H1 (cell line): ENCODE measurements around the gene PIAS2. TPM values are rescaled to one million over a fixed set of nuclear protein-coding genes. Genes with fewer than 3 reads are reported as not detected.
A peak's percentile ranks its signal among the peaks of the same experiment; 100 is the strongest.

ENCODE experiments used
- CTCF ChIA-PET: fragments of 300-600 bp; sonication (Branson Sonifier 250); formaldehyde crosslinking; loops from one replicate; lab custom pipeline; 2021; ENCODE audit not compliant: partially characterized antibody; lab: Charles Lee
- POLR2A ChIA-PET: fragments of 300-600 bp; sonication (Branson Sonifier 250); formaldehyde crosslinking; loops from one replicate; lab custom pipeline; 2021; ENCODE audit warnings: inconsistent platforms; ENCODE audit not compliant: partially characterized antibody; lab: Charles Lee
- DNase-seq, 2 experiments: peaks; one replicate each; pipeline versions ENCODE4 v3.0.0 to v3.0.0-alpha.2; 2010 to 2022; ENCODE audit warnings: low spot score in 2 of 2, low read depth in 1 of 2, mixed read lengths in 1 of 2
- FAIRE-seq: peaks from 2 replicates; lab custom pipeline; 2011; peaks lifted over from hg19 to GRCh38; lab: Jason Lieb, UNC
- H2AFZ ChIP-seq: 2 replicates; pipeline ENCODE4 v1.8.1; 2012; ENCODE audit warnings: low read length, inconsistent platforms
- H2AK5ac ChIP-seq: 2 replicates; pipeline ENCODE4 v1.6.1; 2013; ENCODE audit warnings: low read depth, low read length
- H2BK120ac ChIP-seq: replicated peaks from 2 replicates; pipeline ENCODE3; 2013; ENCODE audit warnings: low read depth, low read length, inconsistent platforms
- H2BK12ac ChIP-seq: 2 replicates; pipeline ENCODE4 v1.6.1; 2013; ENCODE audit warnings: low read depth, low read length
- H2BK15ac ChIP-seq: 2 replicates; pipeline ENCODE4 v1.6.1; 2013; ENCODE audit warnings: low read length
- H2BK20ac ChIP-seq: 2 replicates; pipeline ENCODE4 v1.6.1; 2013; ENCODE audit warnings: low read length
- H2BK5ac ChIP-seq: 2 replicates; pipeline ENCODE4 v1.6.1; 2013; ENCODE audit warnings: low read depth, low read length
- H3K14ac ChIP-seq: 2 replicates; pipeline ENCODE4 v1.6.1; 2013; ENCODE audit warnings: inconsistent platforms; ENCODE audit not compliant: insufficient read length
- H3K18ac ChIP-seq: 2 replicates; pipeline ENCODE4 v1.6.1; 2013; ENCODE audit warnings: low read length; ENCODE audit errors: extremely low read depth
- H3K23ac ChIP-seq: 2 replicates; pipeline ENCODE4 v1.6.1; 2013; ENCODE audit warnings: inconsistent platforms; ENCODE audit not compliant: insufficient read length
- H3K23me2 ChIP-seq: 2 replicates; pipeline ENCODE4 v1.6.1; 2013; ENCODE audit warnings: low read depth, low read length
- H3K27ac ChIP-seq: 2 replicates; pipeline ENCODE4 v1.6.1; 2011; ENCODE audit warnings: low read depth, low read length, inconsistent platforms
- H3K27me3 ChIP-seq, 4 experiments: replicated peaks in 1 of 4; 1 replicate in 1 of 4; 2 replicates in 3 of 4; pipeline versions ENCODE4 v1.6.1 to v1.8.1; 2011 to 2013; ENCODE audit warnings: low read length in 3 of 4, mild to moderate bottlenecking in 3 of 4, inconsistent platforms in 2 of 4, mixed read lengths in 2 of 4, moderate library complexity in 1 of 4; ENCODE audit not compliant: control insufficient read depth in 3 of 4, insufficient read depth in 3 of 4; ENCODE audit errors: extremely low read depth in 1 of 4
- H3K36me3 ChIP-seq, 4 experiments: 2 replicates each; pipeline versions ENCODE4 v1.6.1 to v1.8.1; 2011 to 2013; ENCODE audit warnings: mild to moderate bottlenecking in 4 of 4, low read length in 3 of 4, moderate library complexity in 2 of 4, control low read depth in 1 of 4, inconsistent platforms in 1 of 4; ENCODE audit not compliant: insufficient read depth in 4 of 4, control insufficient read depth in 2 of 4
- H3K4ac ChIP-seq: replicated peaks from 2 replicates; pipeline ENCODE3; 2013; ENCODE audit warnings: low read length, low read depth, mixed read lengths, inconsistent platforms; ENCODE audit not compliant: insufficient read length
- H3K4me1 ChIP-seq, 4 experiments: replicated peaks in 1 of 4; 1 replicate in 1 of 4; 2 replicates in 3 of 4; pipeline versions ENCODE4 v1.6.1 to v1.8.1; 2011 to 2013; ENCODE audit warnings: low read length in 3 of 4, inconsistent platforms in 2 of 4, mixed read lengths in 1 of 4; ENCODE audit not compliant: insufficient read depth in 4 of 4, control insufficient read depth in 3 of 4
- H3K4me2 ChIP-seq, 2 experiments: 2 replicates each; pipeline versions ENCODE4 v1.6.1 to v1.8.1; 2011 to 2013; ENCODE audit warnings: low read depth in 2 of 2, low read length in 2 of 2, control low read depth in 1 of 2, inconsistent platforms in 1 of 2, mild to moderate bottlenecking in 1 of 2; ENCODE audit not compliant: insufficient read depth in 1 of 2
- H3K4me3 ChIP-seq, 4 experiments: fragments of 200-600, 300-600 bp in 1 of 4; sonication (generic), shearing (Covaris generic), sonication (Bioruptor Twin) in 1 of 4; 2 replicates each; pipeline versions ENCODE4 v1.5.1 to v1.8.1; 2011 to 2016; ENCODE audit warnings: low read length in 4 of 4, low read depth in 3 of 4, control low read depth in 2 of 4, inconsistent platforms in 2 of 4, mild to moderate bottlenecking in 2 of 4, mixed read lengths in 1 of 4, moderate library complexity in 1 of 4; ENCODE audit not compliant: insufficient read depth in 2 of 4; ENCODE audit errors: extremely low read depth in 1 of 4
- H3K56ac ChIP-seq: replicated peaks from 2 replicates; pipeline ENCODE3; 2013; ENCODE audit warnings: low read depth, mild to moderate bottlenecking, mixed read lengths, low read length, inconsistent platforms; ENCODE audit not compliant: insufficient read length
- H3K79me1 ChIP-seq: 2 replicates; pipeline ENCODE4 v1.6.1; 2013; ENCODE audit warnings: low read depth, low read length, control low read depth
- H3K79me2 ChIP-seq, 2 experiments: 2 replicates each; pipeline versions ENCODE4 v1.6.1 to v1.8.1; 2012 to 2013; ENCODE audit warnings: low read length in 2 of 2, mild to moderate bottlenecking in 2 of 2, inconsistent platforms in 1 of 2; ENCODE audit not compliant: insufficient read depth in 2 of 2, control insufficient read depth in 1 of 2
- H3K9ac ChIP-seq, 4 experiments: replicated peaks in 1 of 4; 1 replicate in 1 of 4; 2 replicates in 3 of 4; pipeline versions ENCODE4 v1.6.1 to v1.8.1; 2011 to 2013; ENCODE audit warnings: low read depth in 3 of 4, low read length in 3 of 4, control low read depth in 2 of 4, mild to moderate bottlenecking in 2 of 4, moderate library complexity in 2 of 4, inconsistent platforms in 1 of 4; ENCODE audit errors: extremely low read depth in 1 of 4
- H3K9me3 ChIP-seq, 2 experiments: 2 replicates each; pipeline versions ENCODE4 v1.6.1 to v1.8.1; 2012 to 2013; ENCODE audit warnings: mild to moderate bottlenecking in 2 of 2, moderate library complexity in 2 of 2, control low read depth in 1 of 2, inconsistent platforms in 1 of 2, low read depth in 1 of 2, low read length in 1 of 2, mixed read lengths in 1 of 2; ENCODE audit not compliant: insufficient read depth in 2 of 2
- H4K20me1 ChIP-seq, 2 experiments: replicated peaks in 1 of 2; 2 replicates each; pipeline versions ENCODE3 to v1.8.1; 2011 to 2013; ENCODE audit warnings: inconsistent platforms in 2 of 2, low read length in 2 of 2, mild to moderate bottlenecking in 1 of 2; ENCODE audit not compliant: insufficient read depth in 2 of 2, control insufficient read depth in 1 of 2
- H4K5ac ChIP-seq: 2 replicates; pipeline ENCODE4 v1.6.1; 2013; ENCODE audit warnings: low read length, low read depth, mixed read lengths, inconsistent platforms; ENCODE audit not compliant: insufficient read length
- H4K8ac ChIP-seq: 2 replicates; pipeline ENCODE4 v1.8.0; 2013; ENCODE audit warnings: mild to moderate bottlenecking, moderate library complexity, low read length, inconsistent platforms; ENCODE audit not compliant: insufficient read depth; ENCODE audit errors: extremely low read depth
- H4K91ac ChIP-seq: replicated peaks from 2 replicates; pipeline ENCODE3; 2013; ENCODE audit warnings: low read length, mixed read lengths, inconsistent platforms; ENCODE audit not compliant: insufficient read length
- ASH2L ChIP-seq: fragments of 200-600, 300-600 bp; sonication (generic); IDR thresholded peaks from one replicate; pipeline ENCODE4 v1.7.1; 2017; ENCODE audit warnings: low read length
- BACH1 ChIP-seq: IDR thresholded peaks from 2 replicates; pipeline ENCODE4 v1.6.1; 2012; ENCODE audit warnings: low read length, improper control_type of control experiment
- EZH2 ChIP-seq: fragments of 200-600 bp; sonication (generic); IDR thresholded peaks from 2 replicates; pipeline ENCODE4 v1.7.1; 2012; ENCODE audit warnings: low read depth, mild to moderate bottlenecking, moderate library complexity, low read length, inconsistent platforms; ENCODE audit not compliant: severe bottlenecking
- HDAC2 ChIP-seq, 2 experiments: fragments of 300-600 bp in 1 of 2; sonication (generic) in 1 of 2; IDR thresholded peaks; 2 replicates each; pipeline ENCODE4 v1.6.1; 2011 to 2012; ENCODE audit warnings: low read depth in 2 of 2, low read length in 2 of 2, mild to moderate bottlenecking in 2 of 2, moderate library complexity in 2 of 2, borderline replicate concordance in 1 of 2, inconsistent platforms in 1 of 2
- KDM4A ChIP-seq: IDR thresholded peaks from one replicate; pipeline ENCODE4 v1.7.1; 2012; ENCODE audit warnings: low read depth, mild to moderate bottlenecking, moderate library complexity, low read length, inconsistent platforms; ENCODE audit not compliant: severe bottlenecking
- MAFK ChIP-seq: IDR thresholded peaks from 2 replicates; pipeline ENCODE4 v1.6.1; 2012; ENCODE audit warnings: low read depth, mild to moderate bottlenecking, improper control_type of control experiment, low read length
- MAX ChIP-seq: IDR thresholded peaks from 2 replicates; pipeline ENCODE4 v1.6.1; 2012; ENCODE audit warnings: inconsistent platforms
- SRF ChIP-seq: IDR thresholded peaks from 2 replicates; pipeline ENCODE4 v1.6.1; 2011; ENCODE audit warnings: mild to moderate bottlenecking, low read depth, low read length, moderate library complexity
- WGBS, 2 experiments: shearing (Covaris generic) in 1 of 2; methylation state at CpG; one replicate each; pipeline versions ENCODE4 v1.1.6 to v1.1.7; 2013 to 2015; ENCODE audit warnings: low lambda C conversion rate in 2 of 2, mixed read lengths in 2 of 2, inconsistent platforms in 1 of 2, low coverage in 1 of 2, missing lambda C conversion rate in 1 of 2; ENCODE audit not compliant: insufficient replicate concordance in 2 of 2, insufficient coverage in 1 of 2, insufficient read length in 1 of 2; ENCODE audit errors: extremely low coverage in 1 of 2, missing lambda C conversion rate in 1 of 2; 5-methylcytosine and 5-hydroxymethylcytosine counted together
- polyA plus RNA-seq, 7 experiments: library from polyadenylated mRNA; depleted of rRNA in 3 of 7; stranded (reverse) in 5 of 7; unstranded in 2 of 7; fragments of >200 nt in 5 of 7; fragments of 200-250 nt in 2 of 7; gene quantifications; 1 replicate in 5 of 7; 2 replicates in 1 of 7; 4 replicates in 1 of 7; pipeline versions ENCODE4 v1.2.1 to v1.2.3, GENCODE V29; 2011 to 2013; ENCODE audit warnings: missing spikeins in 2 of 7, mixed read lengths in 2 of 7
- total RNA-seq: library from RNA; stranded (reverse); fragmentation: NEBNext Ultra II Directional; extraction: Animal tissue kit (Norgen Biotek cat#: 25700); gene quantifications from 2 replicates; pipeline ENCODE4 v1.2.1, GENCODE V29; 2021

PIAS2 gene
- total and polyA plus RNA-seq, 2 of the 8 experiments (the other 6 are each of a cell fraction or from before 2014, with no cell fraction given): 20.1 to 53.9 TPM

- Histone ChIP-seq H3K14ac (no peak overlapping the region), H2BK12ac (peak overlapping the region; percentile 87; the same call in 1 of the 2 replicates), H2AFZ (no peak overlapping the region), H2BK20ac (no peak overlapping the region), H2AK5ac (0 out of 2 replicates have a peak overlapping the region, but pooled peaks have one; percentile 46), H3K79me1 (peaks cover 6% of the 10 kb centered on the region; the same call in 1 of the 2 replicates), H3K4me3 (peak overlapping the region; percentile 75 to 85 (median 82)), H3K36me3 (no peaks in the 10 kb centered on the region), H4K91ac (peak overlapping the region; percentile 83), H3K18ac (peak overlapping the region; percentile 97), H2BK120ac (no peak overlapping the region), H3K23me2 (peaks cover 8% of the 10 kb centered on the region; the same call in 1 of the 2 replicates), H3K23ac (no peak overlapping the region), H3K27ac (peak overlapping the region; percentile 96), H3K4me2 (peak overlapping the region; percentile 81 to 93), H3K27me3 (no peaks in the 10 kb centered on the region), H3K9ac (peak overlapping the region; percentile 67 to 87 (median 77)), H3K79me2 (peaks cover 12 to 38% of the 10 kb centered on the region in 2 experiments), H2BK5ac (peak overlapping the region; percentile 88), H3K4ac (no peak overlapping the region), H4K5ac (peak overlapping the region; percentile 95), H3K4me1 (peaks cover 3 to 14% (median 10%) of the 10 kb centered on the region in 4 experiments; a peak in 5 of 7 replicates), H4K20me1 (peaks cover 0 to 8% of the 10 kb centered on the region in 2 experiments), H4K8ac (peak overlapping the region; percentile 97; the same call in 1 of the 2 replicates), H2BK15ac (peak overlapping the region; percentile 95; the same call in 1 of the 2 replicates), H3K9me3 (no peaks in the 10 kb centered on the region), H3K56ac (peak overlapping the region; percentile 92)
- TF ChIP-seq MAX (0 out of 2 replicates have a peak, but pooled peaks have one; percentile 27), KDM4A (peak; percentile 35), HDAC2 (IDR thresholded peaks at IDR 0.05; ENCODE audit: borderline replicate concordance in 1 of 2, low read depth in 2 of 2, low read length in 2 of 2) (0 out of 4 replicates have a peak, but pooled peaks of 1 of the 2 experiments have one; percentile 57), EZH2 (no peak), SRF (no peak), BACH1 (peak; percentile 72), ASH2L (peak; percentile 55), MAFK (0 out of 2 replicates have a peak, but pooled peaks have one; percentile 21)
- DNase-seq (peak; percentile 47 to 57), FAIRE-seq (no peak)
- WGBS, 2 experiments: 35% methylated on average over 30 of the region's 33 CpGs; no CpG with 5 or more reads in 1 of the 2 experiments
- ChIA-PET POLR2A (interaction anchor here (0.6 to 2.1 kb wide), 27 partner anchors 9 to 260 kb away, joined by 3 to 14 read pairs (median 5); no protein-coding TSS in a partner anchor), CTCF (interaction anchor here (1.2 to 1.6 kb wide), 3 partner anchors 22 to 260 kb away, joined by 3 to 4 read pairs (median 4); no protein-coding TSS in a partner anchor)
Measured at GRCh38 chr18:46917803-46918600, 695 bp upstream of the PIAS2 start.
